HCT116 (cell line): Measurements from ENCODE around the gene TFF1.

ENCODE experiments used
- CTCF ChIP-seq, 3 experiments: fragments of 200-600 bp in 1 of 3; sonication (generic) in 1 of 3; IDR thresholded peaks in 2 of 3; conservative IDR thresholded peaks in 1 of 3; 2 replicates each; pipeline ENCODE4 v1.5.1; 2012 to 2017; ENCODE audit warnings: low read depth in 2 of 3, low read length in 2 of 3, antibody characterized with exemption in 1 of 3, borderline replicate concordance in 1 of 3, control low read depth in 1 of 3, mild to moderate bottlenecking in 1 of 3, mixed read lengths in 1 of 3, mixed run types in 1 of 3, moderate library complexity in 1 of 3; ENCODE audit not compliant: insufficient read depth in 1 of 3
- EZH2phosphoT487 ChIP-seq: fragments of 200-600 bp; IDR thresholded peaks from 2 replicates; pipeline ENCODE4 v1.6.1; 2018; ENCODE audit warnings: antibody characterized with exemption, borderline replicate concordance
- POLR2A ChIP-seq: IDR thresholded peaks from 2 replicates; pipeline ENCODE4 v1.7.0; 2011; ENCODE audit warnings: borderline replicate concordance; ENCODE audit not compliant: insufficient read depth, insufficient read length; ENCODE audit errors: extremely low read depth

- TF ChIP-seq CTCF (IDR thresholded peaks at IDR 0.05 in 2 of 3, conservative IDR thresholded peaks at IDR 0.05 in 1 of 3; ENCODE audit: borderline replicate concordance in 1 of 3, insufficient read depth in 1 of 3, low read depth in 2 of 3, low read length in 2 of 3) (no peak), POLR2A (no peak), EZH2phosphoT487 (no peak)
Observed at GRCh38 chr21:42367367-42368165, 1.2 kb upstream of the TFF1 start.
